ENCODE measurements around the gene SEZ6L.

- peak; percentile 62 to 79 for TF ChIP-seq CTCF (conservative IDR thresholded peaks at IDR 0.05 in 1 of 2, IDR thresholded peaks at IDR 0.05 in 1 of 2; ENCODE audit: extremely low read depth in 1 of 2, insufficient read depth in 1 of 2, low read depth in 1 of 2, low read length in 2 of 2)
- TF ChIP-seq EZH2 (IDR thresholded peaks at IDR 0.05; ENCODE audit: borderline replicate concordance, low read length), result no peak
These were observed 195.1 kb downstream of the SEZ6L start for GRCh38 chr22:26364066-26365015.
